ENCODE measurements around the gene SREK1IP1.

SREK1IP1 gene

DNA sequence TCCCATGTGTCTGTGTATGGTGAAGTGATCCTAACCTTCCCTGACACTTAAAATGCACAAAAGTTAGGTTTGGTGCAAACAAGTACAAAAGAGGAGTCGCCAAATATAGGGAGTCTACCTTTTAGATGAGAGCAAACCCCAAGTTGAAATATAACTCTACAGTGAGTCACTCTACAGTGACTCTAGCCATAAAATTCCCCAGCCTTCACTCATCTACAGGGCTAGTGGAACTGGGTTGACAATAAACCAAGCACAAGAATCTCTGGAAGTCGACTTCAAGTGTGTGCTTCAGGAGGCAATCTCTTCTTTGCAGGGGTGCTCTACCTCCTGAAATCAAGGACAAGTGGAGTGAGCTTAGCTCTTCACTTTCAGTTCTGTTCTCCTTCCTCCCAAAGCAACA, 74.9 kb downstream of the SREK1IP1 start:
- Histone ChIP-seq H3K4me3 (ENCODE audit: low read length) (no peak overlapping the region), H3K27ac (ENCODE audit: low read depth, low read length) (no peak overlapping the region), H3K27me3 (ENCODE audit: control insufficient read depth, insufficient read depth, low read length) (no peaks in the 10 kb centered on the region), H3K4me1 (ENCODE audit: control insufficient read depth, insufficient read depth, low read length) (no peaks in the 10 kb centered on the region), H3K9ac (ENCODE audit: low read length) (no peak overlapping the region), H3K36me3 (ENCODE audit: control insufficient read depth, insufficient read depth, low read length) (no peaks in the 10 kb centered on the region)

- Histone ChIP-seq H3K36me3 (ENCODE audit: control insufficient read depth, insufficient read depth, low read length) (no peaks in the 10 kb centered on the region), H3K9ac (ENCODE audit: low read length) (no peak overlapping the region), H3K4me1 (ENCODE audit: control insufficient read depth, insufficient read depth, low read length) (no peaks in the 10 kb centered on the region), H3K4me3 (ENCODE audit: low read length) (no peak overlapping the region), H3K27ac (ENCODE audit: low read depth, low read length) (no peak overlapping the region), H3K27me3 (ENCODE audit: control insufficient read depth, insufficient read depth, low read length) (no peaks in the 10 kb centered on the region)
These were observed 77.2 kb downstream of the SREK1IP1 start for GRCh38 chr5:64691291-64691690.

DNA sequence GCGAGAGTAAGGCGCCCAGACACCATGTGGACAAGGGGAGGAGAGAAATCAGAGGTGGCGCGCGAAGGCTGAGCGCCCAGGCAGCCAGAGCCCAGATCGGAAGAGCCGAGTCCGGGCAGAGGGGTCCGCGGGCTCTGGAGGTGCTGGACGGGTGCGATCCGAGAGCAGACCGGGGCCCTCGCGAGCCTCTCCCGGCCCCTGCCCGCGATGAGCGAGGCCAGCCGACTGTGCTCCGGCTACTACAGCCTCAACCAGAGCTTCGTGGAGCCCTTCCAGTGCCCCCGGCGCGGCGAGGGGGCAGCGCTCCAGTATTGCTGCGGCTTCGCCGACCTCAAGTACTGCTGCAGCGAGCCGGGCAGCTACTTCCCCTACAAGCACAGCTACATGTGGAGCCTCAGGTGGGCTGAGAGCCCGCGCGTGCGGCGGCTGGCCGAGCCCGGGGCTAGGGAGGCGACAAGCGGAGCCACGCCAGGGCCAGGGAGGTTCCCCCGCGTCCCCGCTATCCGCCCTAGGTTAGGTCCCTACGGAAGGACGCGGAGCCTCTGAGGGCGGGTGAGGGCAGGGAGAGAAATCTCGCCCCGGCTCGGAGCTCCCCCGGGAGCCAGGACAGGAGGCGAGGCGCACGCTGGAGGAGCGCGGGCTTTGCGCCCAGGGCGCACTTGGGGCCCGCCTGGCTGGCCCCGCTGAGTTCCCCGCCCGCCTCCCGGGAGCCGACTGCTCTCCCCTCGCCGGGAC, 77.9 kb downstream of the SREK1IP1 start, which contains the start of gene SHISAL2B:
TSS of gene SHISAL2B (plus strand) at position 87 of the 735 bp plus-strand sequence. CDS start at position 208, 121 bp downstream.
- no peak within 1 kb of the TSS for H3K27ac ChIP-seq (ENCODE audit: low read depth, low read length)
- H3K4me1 ChIP-seq (ENCODE audit: control insufficient read depth, insufficient read depth, low read length): no peaks in the 10 kb centered on the region
- no peak within 1 kb of the TSS for H3K9ac ChIP-seq (ENCODE audit: low read length)
- no peaks in the 10 kb centered on the region for H3K36me3 ChIP-seq (ENCODE audit: control insufficient read depth, insufficient read depth, low read length)
- H3K4me3 ChIP-seq (ENCODE audit: low read length): no peak within 1 kb of the TSS
- no peaks in the 10 kb centered on the region for H3K27me3 ChIP-seq (ENCODE audit: control insufficient read depth, insufficient read depth, low read length)

DNA sequence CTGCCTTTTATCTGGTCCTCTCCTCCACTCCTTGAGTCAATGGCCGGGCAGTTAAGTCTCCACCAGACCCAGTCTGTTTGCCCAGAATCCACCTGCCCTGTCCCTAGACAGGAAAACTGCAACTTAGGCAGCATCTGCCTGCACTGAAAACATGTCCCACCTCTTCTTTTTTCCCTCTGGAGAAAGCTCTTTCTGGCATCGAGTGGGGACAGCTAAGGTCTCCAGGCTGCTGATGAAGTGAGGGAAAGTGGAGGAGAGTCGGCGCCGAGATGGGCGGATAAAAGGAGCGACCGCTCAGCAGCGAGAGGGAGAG, 78.4 kb downstream of the SREK1IP1 start:
- H3K4me1 ChIP-seq (ENCODE audit: control insufficient read depth, insufficient read depth, low read length): no peaks in the 10 kb centered on the region
- H3K4me3 ChIP-seq (ENCODE audit: low read length): no peak overlapping the region
- H3K9ac ChIP-seq (ENCODE audit: low read length): no peak overlapping the region
- H3K36me3 ChIP-seq (ENCODE audit: control insufficient read depth, insufficient read depth, low read length): no peaks in the 10 kb centered on the region
- H3K27ac ChIP-seq (ENCODE audit: low read depth, low read length): no peak overlapping the region
- no peaks in the 10 kb centered on the region for H3K27me3 ChIP-seq (ENCODE audit: control insufficient read depth, insufficient read depth, low read length)

GRCh38 chr5:64688965-64689364, 79.5 kb downstream of the SREK1IP1 start:
- H3K9ac ChIP-seq (ENCODE audit: low read length): no peak overlapping the region
- H3K36me3 ChIP-seq (ENCODE audit: control insufficient read depth, insufficient read depth, low read length): no peaks in the 10 kb centered on the region
- no peaks in the 10 kb centered on the region for H3K4me1 ChIP-seq (ENCODE audit: control insufficient read depth, insufficient read depth, low read length)
- H3K4me3 ChIP-seq (ENCODE audit: low read length): no peak overlapping the region
- H3K27ac ChIP-seq (ENCODE audit: low read depth, low read length): no peak overlapping the region
- no peaks in the 10 kb centered on the region for H3K27me3 ChIP-seq (ENCODE audit: control insufficient read depth, insufficient read depth, low read length)

GRCh38 chr5:64688391-64688790, 80.1 kb downstream of the SREK1IP1 start:
- Histone ChIP-seq H3K4me1 (ENCODE audit: control insufficient read depth, insufficient read depth, low read length) (no peaks in the 10 kb centered on the region), H3K4me3 (ENCODE audit: low read length) (no peak overlapping the region)

DNA sequence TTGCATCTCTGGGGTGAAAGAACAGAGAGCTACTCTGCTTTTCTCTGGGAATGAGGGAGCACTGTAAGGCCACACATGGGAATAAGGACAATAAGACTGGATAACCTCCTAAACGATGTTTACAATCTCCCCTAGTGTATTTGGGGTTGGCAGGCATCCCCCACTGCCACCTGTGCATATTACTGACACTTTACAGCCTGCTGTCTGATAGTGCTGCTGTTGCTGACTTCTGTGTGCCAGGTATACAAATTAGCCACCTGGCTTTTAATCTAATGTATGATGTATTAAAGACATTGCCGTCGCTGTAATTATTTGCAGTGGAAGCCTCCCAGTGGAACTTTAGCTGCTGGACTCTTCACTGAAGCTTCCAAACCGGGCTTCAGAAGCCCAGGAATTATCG, 82.6 kb downstream of the SREK1IP1 start:
- Histone ChIP-seq H3K27ac (ENCODE audit: low read depth, low read length) (no peak overlapping the region), H3K4me3 (ENCODE audit: low read length) (no peak overlapping the region), H3K4me1 (ENCODE audit: control insufficient read depth, insufficient read depth, low read length) (no peaks in the 10 kb centered on the region), H3K27me3 (ENCODE audit: control insufficient read depth, insufficient read depth, low read length) (no peaks in the 10 kb centered on the region), H3K36me3 (ENCODE audit: control insufficient read depth, insufficient read depth, low read length) (no peaks in the 10 kb centered on the region), H3K9ac (ENCODE audit: low read length) (no peak overlapping the region)

More at GRCh38 chr5:64688391-64688790, 80.1 kb downstream of the SREK1IP1 start:
- Histone ChIP-seq H3K9ac (ENCODE audit: low read length) (no peak overlapping the region), H3K27me3 (ENCODE audit: control insufficient read depth, insufficient read depth, low read length) (no peaks in the 10 kb centered on the region), H3K27ac (ENCODE audit: low read depth, low read length) (no peak overlapping the region), H3K36me3 (ENCODE audit: control insufficient read depth, insufficient read depth, low read length) (no peaks in the 10 kb centered on the region)

DNA sequence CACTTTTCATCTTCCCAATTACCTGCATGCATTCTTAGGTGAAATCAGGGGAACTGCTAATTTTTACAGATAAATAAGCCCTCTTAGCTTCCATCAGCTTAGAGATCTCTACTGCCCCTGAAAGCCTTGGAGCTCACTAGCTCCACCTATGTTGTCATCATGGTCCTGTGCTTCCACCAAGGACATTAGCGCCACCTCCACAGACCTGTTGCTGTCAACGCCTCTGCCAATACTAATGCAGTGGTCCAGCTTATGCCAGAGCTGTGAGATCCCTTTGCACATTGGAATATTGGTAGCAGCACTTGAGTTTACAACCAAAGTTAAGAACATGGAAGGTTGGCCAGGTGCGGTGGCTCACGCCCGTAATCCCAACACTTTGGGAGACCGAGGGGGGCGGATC, 85.9 kb downstream of the SREK1IP1 start:
- Histone ChIP-seq H3K9ac (ENCODE audit: low read length) (no peak overlapping the region), H3K4me3 (ENCODE audit: low read length) (no peak overlapping the region), H3K27me3 (ENCODE audit: control insufficient read depth, insufficient read depth, low read length) (no peaks in the 10 kb centered on the region), H3K36me3 (ENCODE audit: control insufficient read depth, insufficient read depth, low read length) (no peaks in the 10 kb centered on the region), H3K4me1 (ENCODE audit: control insufficient read depth, insufficient read depth, low read length) (no peaks in the 10 kb centered on the region), H3K27ac (ENCODE audit: low read depth, low read length) (no peak overlapping the region)

DNA sequence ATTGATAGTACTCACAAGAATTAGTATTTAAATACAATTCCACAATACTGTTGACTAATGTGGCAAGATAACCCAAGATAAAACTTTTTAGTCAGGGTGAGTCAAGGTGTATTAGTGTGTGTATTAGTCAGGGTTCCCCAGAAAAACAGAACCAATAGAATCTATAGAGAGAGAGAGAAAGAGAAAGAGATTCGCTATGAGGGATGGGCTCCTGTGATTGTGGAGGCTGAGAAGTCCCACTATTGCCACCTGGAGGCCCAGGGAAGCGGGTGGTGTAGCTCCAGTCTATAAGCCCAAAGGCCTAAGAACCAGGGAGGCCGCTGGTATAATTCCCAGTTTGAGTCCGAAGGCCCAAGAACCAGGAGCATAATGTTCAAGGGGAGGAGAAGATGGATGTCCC, 88.2 kb downstream of the SREK1IP1 start:
- no peak overlapping the region for H3K4me3 ChIP-seq (ENCODE audit: low read length)
- H3K27ac ChIP-seq (ENCODE audit: low read depth, low read length): no peak overlapping the region
- H3K9ac ChIP-seq (ENCODE audit: low read length): no peak overlapping the region
- H3K27me3 ChIP-seq (ENCODE audit: control insufficient read depth, insufficient read depth, low read length): no peaks in the 10 kb centered on the region
- no peaks in the 10 kb centered on the region for H3K4me1 ChIP-seq (ENCODE audit: control insufficient read depth, insufficient read depth, low read length)
- no peaks in the 10 kb centered on the region for H3K36me3 ChIP-seq (ENCODE audit: control insufficient read depth, insufficient read depth, low read length)

- Histone ChIP-seq H3K27ac (ENCODE audit: low read depth, low read length) (no peak overlapping the region), H3K36me3 (ENCODE audit: control insufficient read depth, insufficient read depth, low read length) (no peaks in the 10 kb centered on the region), H3K4me3 (ENCODE audit: low read length) (no peak overlapping the region), H3K9ac (ENCODE audit: low read length) (no peak overlapping the region), H3K4me1 (ENCODE audit: control insufficient read depth, insufficient read depth, low read length) (no peaks in the 10 kb centered on the region), H3K27me3 (ENCODE audit: control insufficient read depth, insufficient read depth, low read length) (no peaks in the 10 kb centered on the region)
These were observed 90.1 kb downstream of the SREK1IP1 start for GRCh38 chr5:64678374-64678773.

- H3K4me1 ChIP-seq (ENCODE audit: control insufficient read depth, insufficient read depth, low read length): no peaks in the 10 kb centered on the region
- H3K27ac ChIP-seq (ENCODE audit: low read depth, low read length): no peak overlapping the region
- no peak overlapping the region for H3K4me3 ChIP-seq (ENCODE audit: low read length)
- H3K27me3 ChIP-seq (ENCODE audit: control insufficient read depth, insufficient read depth, low read length): no peaks in the 10 kb centered on the region
- H3K36me3 ChIP-seq (ENCODE audit: control insufficient read depth, insufficient read depth, low read length): no peaks in the 10 kb centered on the region
- no peak overlapping the region for H3K9ac ChIP-seq (ENCODE audit: low read length)
These were observed 96.8 kb downstream of the SREK1IP1 start for GRCh38 chr5:64671678-64672077.

- no peak overlapping the region for H3K27ac ChIP-seq (ENCODE audit: low read depth, low read length)
These were observed 98.2 kb downstream of the SREK1IP1 start for GRCh38 chr5:64670277-64670676.

More at GRCh38 chr5:64670277-64670676, 98.2 kb downstream of the SREK1IP1 start:
- no peaks in the 10 kb centered on the region for H3K36me3 ChIP-seq (ENCODE audit: control insufficient read depth, insufficient read depth, low read length)
- H3K4me3 ChIP-seq (ENCODE audit: low read length): no peak overlapping the region
- H3K9ac ChIP-seq (ENCODE audit: low read length): no peak overlapping the region
- H3K27me3 ChIP-seq (ENCODE audit: control insufficient read depth, insufficient read depth, low read length): no peaks in the 10 kb centered on the region
- no peaks in the 10 kb centered on the region for H3K4me1 ChIP-seq (ENCODE audit: control insufficient read depth, insufficient read depth, low read length)
